MCF 10A (cell line): ENCODE measurements around the gene ABHD10. TPM values are rescaled to one million over a fixed set of nuclear protein-coding genes. Genes with fewer than 3 reads are reported as not detected.

Experiments
- BruUV-seq: library from RNA; stranded (reverse); fragments of 400-500 nt; replicated peaks from 2 replicates; lab custom pipeline; 2021; lab: Mats Ljungman, UMichigan
- CTCF ChIA-PET: fragments of 300-600 bp; sonication (Branson Sonifier 250); formaldehyde crosslinking; extraction: SDS; loops from one replicate; lab custom pipeline; 2021; ENCODE audit warnings: antibody characterized with exemption, inconsistent platforms; lab: Yijun Ruan, JAX
- POLR2A ChIA-PET: fragments of 300-600, 350-650 bp; sonication (Branson Sonifier 250); formaldehyde crosslinking; extraction: SDS; loops from one replicate; lab custom pipeline; 2020; ENCODE audit warnings: antibody characterized with exemption, inconsistent platforms; lab: Yijun Ruan, JAX
- DNase-seq: peaks from one replicate; pipeline ENCODE4 v3.0.0-alpha.2; 2018; ENCODE audit not compliant: unreplicated experiment
- H3K27ac Mint-ChIP-seq: one replicate; pipeline ENCODE4 v1.8.0; 2022; ENCODE audit warnings: mild to moderate bottlenecking, low read depth, mixed read lengths; ENCODE audit not compliant: unreplicated experiment
- H3K27me3 Mint-ChIP-seq: one replicate; pipeline ENCODE4 v1.8.0; 2022; ENCODE audit warnings: mixed read lengths; ENCODE audit not compliant: insufficient read depth, unreplicated experiment
- H3K36me3 Mint-ChIP-seq: one replicate; pipeline ENCODE4 v1.8.0; 2022; ENCODE audit warnings: mild to moderate bottlenecking, moderate library complexity, mixed read lengths; ENCODE audit not compliant: insufficient read depth, unreplicated experiment
- H3K4me1 Mint-ChIP-seq: one replicate; pipeline ENCODE4 v1.8.0; 2022; ENCODE audit warnings: mixed read lengths; ENCODE audit not compliant: insufficient read depth, unreplicated experiment
- H3K4me3 Mint-ChIP-seq: one replicate; pipeline ENCODE4 v1.8.0; 2022; ENCODE audit warnings: mild to moderate bottlenecking, moderate library complexity, mixed read lengths; ENCODE audit not compliant: unreplicated experiment
- H3K9me3 Mint-ChIP-seq: one replicate; pipeline ENCODE4 v1.8.0; 2022; ENCODE audit warnings: mixed read lengths; ENCODE audit not compliant: unreplicated experiment
- intact Hi-C: fragments of 100-400 bp; cut with micrococcal nuclease; formaldehyde crosslinking; loops from 2 replicates; pipeline ENCODE4 v1.14.1; 2022
- total RNA-seq: library from RNA; stranded (reverse); gene quantifications from 2 replicates; pipeline ENCODE4 v1.2.3, GENCODE V29; 2022
- TF ChIP-seq, protein P1 (sequence below): fragments of 200-600 bp; IDR thresholded peaks from one replicate; pipeline ENCODE4 v1.8.0; 2022; ENCODE audit warnings: antibody characterized with exemption, mild to moderate bottlenecking; ENCODE audit not compliant: unreplicated experiment

The ABHD10 gene
- total RNA-seq, 1 experiment from 2014 or later = 34.1 TPM

DNA sequence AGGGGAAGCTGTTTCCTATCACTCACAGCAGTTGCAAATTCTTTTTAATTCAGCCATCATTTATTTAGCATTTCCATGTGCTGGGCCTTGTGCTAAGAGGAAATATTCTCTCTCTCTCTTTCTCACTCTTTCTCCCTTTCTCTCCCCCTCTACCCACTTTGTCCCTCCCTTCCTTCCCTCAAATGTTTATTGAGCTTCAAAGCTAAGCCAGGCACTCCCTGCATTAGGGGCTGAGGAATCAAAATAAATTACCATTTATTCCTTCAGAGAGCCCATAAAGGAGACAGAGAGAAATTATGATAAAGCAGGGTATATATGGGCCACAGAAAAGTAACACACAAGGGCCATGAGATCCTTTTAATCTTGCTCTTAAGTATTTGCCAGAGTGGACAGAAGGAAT is 62.5 kb downstream of the ABHD10 start:
- intact Hi-C loops = no loop called here
- no peak overlapping the region for H3K27ac Mint-ChIP-seq
- peaks cover 6% of the 10 kb centered on the region for H3K4me1 Mint-ChIP-seq
- no TSS peak for BruUV-seq
- H3K4me3 Mint-ChIP-seq = no peak overlapping the region
- H3K36me3 Mint-ChIP-seq = no peaks in the 10 kb centered on the region
- H3K27me3 Mint-ChIP-seq = no peaks in the 10 kb centered on the region
- TF ChIP-seq, protein P1, sequence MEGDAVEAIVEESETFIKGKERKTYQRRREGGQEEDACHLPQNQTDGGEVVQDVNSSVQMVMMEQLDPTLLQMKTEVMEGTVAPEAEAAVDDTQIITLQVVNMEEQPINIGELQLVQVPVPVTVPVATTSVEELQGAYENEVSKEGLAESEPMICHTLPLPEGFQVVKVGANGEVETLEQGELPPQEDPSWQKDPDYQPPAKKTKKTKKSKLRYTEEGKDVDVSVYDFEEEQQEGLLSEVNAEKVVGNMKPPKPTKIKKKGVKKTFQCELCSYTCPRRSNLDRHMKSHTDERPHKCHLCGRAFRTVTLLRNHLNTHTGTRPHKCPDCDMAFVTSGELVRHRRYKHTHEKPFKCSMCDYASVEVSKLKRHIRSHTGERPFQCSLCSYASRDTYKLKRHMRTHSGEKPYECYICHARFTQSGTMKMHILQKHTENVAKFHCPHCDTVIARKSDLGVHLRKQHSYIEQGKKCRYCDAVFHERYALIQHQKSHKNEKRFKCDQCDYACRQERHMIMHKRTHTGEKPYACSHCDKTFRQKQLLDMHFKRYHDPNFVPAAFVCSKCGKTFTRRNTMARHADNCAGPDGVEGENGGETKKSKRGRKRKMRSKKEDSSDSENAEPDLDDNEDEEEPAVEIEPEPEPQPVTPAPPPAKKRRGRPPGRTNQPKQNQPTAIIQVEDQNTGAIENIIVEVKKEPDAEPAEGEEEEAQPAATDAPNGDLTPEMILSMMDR = no peak
- POLR2A ChIA-PET = interaction anchor here (0.9 kb wide), 1 partner anchor 52 kb away, joined by 4 read pairs; no protein-coding TSS in a partner anchor
- no peaks in the 10 kb centered on the region for H3K9me3 Mint-ChIP-seq
- DNase-seq = no peak
- CTCF ChIA-PET = interaction anchor here (0.5 to 9.0 kb wide), 8 partner anchors 15 to 233 kb away, joined by 3 to 165 read pairs (median 3); no protein-coding TSS in a partner anchor

DNA sequence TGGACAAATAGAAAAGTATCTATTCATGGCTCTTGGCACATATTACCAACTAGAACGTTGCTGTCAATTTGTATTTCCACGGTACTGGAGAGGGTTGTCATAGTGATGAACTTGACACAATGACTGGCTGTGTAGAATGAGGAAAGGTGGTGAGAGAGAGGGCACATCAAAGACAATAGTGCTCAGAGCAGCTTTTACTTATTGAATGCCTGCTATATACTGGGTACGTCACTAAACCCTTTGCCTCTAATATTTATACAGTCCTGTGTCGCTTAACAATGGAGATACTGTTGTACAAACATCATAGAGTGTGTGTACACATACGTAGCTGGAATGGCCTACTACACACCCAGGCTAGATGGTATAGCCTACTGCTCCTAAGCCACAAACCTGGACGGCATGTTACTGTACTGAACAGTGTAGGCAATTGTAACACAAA is 64.0 kb downstream of the ABHD10 start:
- POLR2A ChIA-PET = interaction anchor here (0.6 to 2.0 kb wide), 3 partner anchors 53 to 183 kb away, joined by 3 to 7 read pairs (median 7); partner anchors contain the start of gene ABHD10

More for the DNA sequence above, 64.0 kb downstream of the ABHD10 start:
- Mint-ChIP-seq H3K9me3 (no peaks in the 10 kb centered on the region), H3K27ac (no peak overlapping the region), H3K4me3 (no peak overlapping the region), H3K36me3 (no peaks in the 10 kb centered on the region), H3K27me3 (no peaks in the 10 kb centered on the region), H3K4me1 (peaks cover 11% of the 10 kb centered on the region)
- intact Hi-C loops = loop anchor here (1.0 to 2.0 kb wide), 3 partner anchors 44 to 326 kb away; partner anchors contain the start of gene C3orf52
- CTCF ChIA-PET = interaction anchor here (0.6 to 9.0 kb wide), 42 partner anchors 10 to 819 kb away, joined by 3 to 165 read pairs (median 4); partner anchors contain the start of genes GCSAM, TAGLN3 and TMPRSS7
- no TSS peak for BruUV-seq
- TF ChIP-seq, protein P1 = no peak
- no peak for DNase-seq

Other genes starting within 250 kb of the ABHD10 start
- gene PHLDB2, start 119.8 kb upstream of the ABHD10 start, total RNA-seq = 89.8 and 109 TPM in 2 replicates
- gene TAGLN3, start 19.9 kb downstream of the ABHD10 start, total RNA-seq = not detected in 2 replicates
- gene TMPRSS7, start 55.7 kb downstream of the ABHD10 start, total RNA-seq = 0.22 TPM in 1 of 2 replicates, not detected in the other
- 10.4 and 16.1 TPM in 2 replicates for gene C3orf52, start 107.4 kb downstream of the ABHD10 start, total RNA-seq
- gene GCSAM, start 154.2 kb downstream of the ABHD10 start, total RNA-seq = 0.29 and 0.63 TPM in 2 replicates